Stimulated activated CD8-positive, alpha-beta memory T cell treated with anti-CD3 and anti-CD28 coated beads, Interleukin-4, amount 100 ng/mL, for 48 hours (primary cell): ENCODE results near the gene LARP7.
"Not testable (repeated sequence)": the region's sequence is repeated elsewhere in the genome, so short reads cannot be mapped to it uniquely, and the experiment has no call there.

ENCODE experiments used
- DNase-seq: peaks from one replicate; pipeline ENCODE4 v3.0.0-alpha.2; 2020

The LARP7 gene

GRCh38 chr4:112651641-112652040 is 14.7 kb downstream of the LARP7 start:
- DNase-seq = no peak

- DNase-seq = no peak
These were observed 15.3 kb downstream of the LARP7 start for GRCh38 chr4:112652216-112652615.

- no peak for DNase-seq
These were observed 18.3 kb downstream of the LARP7 start for GRCh38 chr4:112655270-112655669.

- DNase-seq = not testable (repeated sequence)
These were observed 19.2 kb downstream of the LARP7 start for GRCh38 chr4:112656115-112656514.

GRCh38 chr4:112664611-112665010 is 27.7 kb downstream of the LARP7 start:
- no peak for DNase-seq

GRCh38 chr4:112668131-112668530 is 31.2 kb downstream of the LARP7 start:
- no peak for DNase-seq

GRCh38 chr4:112673076-112673475 is 36.1 kb downstream of the LARP7 start:
- DNase-seq = no peak

- DNase-seq = no peak
These were observed 36.7 kb downstream of the LARP7 start for GRCh38 chr4:112673686-112674085.

GRCh38 chr4:112674376-112674775 is 37.4 kb downstream of the LARP7 start:
- DNase-seq = no peak

GRCh38 chr4:112677519-112678091 is 40.7 kb downstream of the LARP7 start:
- DNase-seq = no peak

GRCh38 chr4:112680996-112681395 is 44.1 kb downstream of the LARP7 start:
- DNase-seq = no peak

GRCh38 chr4:112693507-112693906 is 56.6 kb downstream of the LARP7 start:
- no peak for DNase-seq

- no peak for DNase-seq
These were observed 63.7 kb downstream of the LARP7 start for GRCh38 chr4:112700679-112701078.

- DNase-seq = no peak
These were observed 65.9 kb downstream of the LARP7 start for GRCh38 chr4:112702892-112703291.

GRCh38 chr4:112704322-112704721 is 67.4 kb downstream of the LARP7 start:
- no peak for DNase-seq

GRCh38 chr4:112704991-112705845 is 68.3 kb downstream of the LARP7 start:
- peak; percentile 27 for DNase-seq

- DNase-seq = peak; percentile 26
These were observed 69.2 kb downstream of the LARP7 start for GRCh38 chr4:112705891-112706839.

GRCh38 chr4:112706840-112707207 is 69.9 kb downstream of the LARP7 start:
- no peak for DNase-seq
